Effector memory CD8-positive, alpha-beta T cell (primary cell): ENCODE data around the gene SSC5D.
A peak's percentile ranks its signal among the peaks of the same experiment; 100 is the strongest.

Experiments used
- ATAC-seq: fragments of 150-1000 bp; cut with Tn5 transposase; replicated peaks from 2 replicates; pipeline ENCODE4 v1.10.0; 2021; ENCODE audit warnings: mild to moderate bottlenecking, moderate library complexity
- DNase-seq, 3 experiments: peaks; one replicate each; pipeline ENCODE4 v3.0.0; 2021
- H3K27ac Mint-ChIP-seq, 2 donors: one replicate each; pipeline ENCODE4 v1.8.0; 2022; ENCODE audit warnings: mild to moderate bottlenecking in 2 of 2, mixed read lengths in 2 of 2, moderate library complexity in 2 of 2
- H3K27me3 Mint-ChIP-seq, 2 donors: one replicate each; pipeline ENCODE4 v1.8.0; 2022; ENCODE audit warnings: mixed read lengths in 2 of 2
- H3K36me3 Mint-ChIP-seq: one replicate; pipeline ENCODE4 v1.8.0; 2022; ENCODE audit warnings: mild to moderate bottlenecking, moderate library complexity, mixed read lengths; ENCODE audit not compliant: insufficient read depth
- H3K4me1 Mint-ChIP-seq, 2 donors: one replicate each; pipeline ENCODE4 v1.8.0; 2022; ENCODE audit warnings: low read depth in 2 of 2, mixed read lengths in 2 of 2
- H3K4me3 Mint-ChIP-seq, 2 donors: one replicate each; pipeline ENCODE4 v1.8.0; 2022; ENCODE audit warnings: mild to moderate bottlenecking in 2 of 2, mixed read lengths in 2 of 2, moderate library complexity in 2 of 2
- H3K9me3 Mint-ChIP-seq, 2 donors: one replicate each; pipeline ENCODE4 v1.8.0; 2022; ENCODE audit warnings: mixed read lengths in 2 of 2

The SSC5D gene

GRCh38 chr19:55502197-55502952, 14.1 kb downstream of the SSC5D start:
- Mint-ChIP-seq H3K9me3 (no peaks in the 10 kb centered on the region), H3K4me3 (peak overlapping the region in 1 of 2 donors; percentile 4), H3K36me3 (peaks cover 3% of the 10 kb centered on the region), H3K4me1 (peaks cover 9 to 13% of the 10 kb centered on the region in 2 donors), H3K27me3 (peaks cover under 1 to 2% of the 10 kb centered on the region in 2 donors), H3K27ac (peak overlapping the region in 1 of 2 donors; percentile 83)
- no peak for ATAC-seq
- DNase-seq = no peak

GRCh38 chr19:55503157-55503501, 14.9 kb downstream of the SSC5D start:
- no peak for DNase-seq
- peaks cover 8 to 9% of the 10 kb centered on the region in 2 donors for H3K27me3 Mint-ChIP-seq
- H3K4me3 Mint-ChIP-seq = peak overlapping the region; percentile 77 to 87
- H3K27ac Mint-ChIP-seq = peak overlapping the region; percentile 83 to 89
- ATAC-seq = no peak
- peaks cover 3% of the 10 kb centered on the region for H3K36me3 Mint-ChIP-seq
- H3K9me3 Mint-ChIP-seq = no peaks in the 10 kb centered on the region
- H3K4me1 Mint-ChIP-seq = peaks cover 9 to 13% of the 10 kb centered on the region in 2 donors

GRCh38 chr19:55503502-55504251, 15.4 kb downstream of the SSC5D start:
- Mint-ChIP-seq H3K9me3 (no peaks in the 10 kb centered on the region), H3K36me3 (peaks cover 3% of the 10 kb centered on the region), H3K4me3 (peak overlapping the region; percentile 77 to 87), H3K27me3 (peaks cover 9 to 12% of the 10 kb centered on the region in 2 donors), H3K4me1 (peaks cover 9 to 13% of the 10 kb centered on the region in 2 donors), H3K27ac (peak overlapping the region; percentile 83 to 89)
- DNase-seq (peak; percentile 93 to 95 (median 94)), ATAC-seq (peak; percentile 95)

GRCh38 chr19:55504252-55504603, 16.0 kb downstream of the SSC5D start:
- DNase-seq (no peak), ATAC-seq (no peak)
- Mint-ChIP-seq H3K9me3 (no peaks in the 10 kb centered on the region), H3K27ac (peak overlapping the region; percentile 83 to 89), H3K27me3 (peaks cover 12% of the 10 kb centered on the region in 2 donors), H3K36me3 (peaks cover 3% of the 10 kb centered on the region), H3K4me3 (peak overlapping the region; percentile 77 to 87), H3K4me1 (peaks cover 9 to 13% of the 10 kb centered on the region in 2 donors)

- no peak for DNase-seq
- Mint-ChIP-seq H3K27me3 (peaks cover 12 to 15% of the 10 kb centered on the region in 2 donors), H3K4me1 (peaks cover 9 to 13% of the 10 kb centered on the region in 2 donors), H3K9me3 (no peaks in the 10 kb centered on the region), H3K27ac (no peak overlapping the region), H3K36me3 (peaks cover 3% of the 10 kb centered on the region), H3K4me3 (no peak overlapping the region)
- ATAC-seq = no peak
These were observed 16.7 kb downstream of the SSC5D start for GRCh38 chr19:55504981-55505380.

- Mint-ChIP-seq H3K27ac (no peak overlapping the region), H3K4me1 (peaks cover 9 to 11% of the 10 kb centered on the region in 2 donors), H3K9me3 (no peaks in the 10 kb centered on the region), H3K36me3 (peaks cover 4% of the 10 kb centered on the region), H3K27me3 (peaks cover 37 to 39% of the 10 kb centered on the region in 2 donors), H3K4me3 (no peak overlapping the region)
- no peak for ATAC-seq
- DNase-seq = no peak
These were observed 19.9 kb downstream of the SSC5D start for GRCh38 chr19:55508120-55508519.

- no peaks in the 10 kb centered on the region for H3K9me3 Mint-ChIP-seq
- H3K4me1 Mint-ChIP-seq = peaks cover 3 to 4% of the 10 kb centered on the region in 2 donors
- peaks cover 4% of the 10 kb centered on the region for H3K36me3 Mint-ChIP-seq
- DNase-seq = peak; percentile 86 to 89 (median 87)
- peak; percentile 100 for ATAC-seq
- peaks cover 12 to 21% of the 10 kb centered on the region in 2 donors for H3K27me3 Mint-ChIP-seq
- H3K4me3 Mint-ChIP-seq = peak overlapping the region; percentile 65 to 71
- peak overlapping the region; percentile 76 to 79 for H3K27ac Mint-ChIP-seq
These were observed 28.8 kb downstream of the SSC5D start for GRCh38 chr19:55516878-55517620.

- H3K4me3 Mint-ChIP-seq = no peak overlapping the region
- no peaks in the 10 kb centered on the region for H3K27me3 Mint-ChIP-seq
- ATAC-seq (no peak), DNase-seq (no peak)
- H3K4me1 Mint-ChIP-seq = peaks cover 3 to 4% of the 10 kb centered on the region in 2 donors
- H3K9me3 Mint-ChIP-seq = no peaks in the 10 kb centered on the region
- H3K36me3 Mint-ChIP-seq = peaks cover 4% of the 10 kb centered on the region
- no peak overlapping the region for H3K27ac Mint-ChIP-seq
These were observed 31.4 kb downstream of the SSC5D start for GRCh38 chr19:55519451-55520311.

GRCh38 chr19:55520691-55521292, 32.6 kb downstream of the SSC5D start:
- Mint-ChIP-seq H3K27me3 (no peaks in the 10 kb centered on the region), H3K4me3 (no peak overlapping the region)

GRCh38 chr19:55525289-55526101, 37.3 kb downstream of the SSC5D start:
- Mint-ChIP-seq H3K4me3 (no peak overlapping the region), H3K27ac (no peak overlapping the region), H3K36me3 (peaks cover 4% of the 10 kb centered on the region), H3K27me3 (no peaks in the 10 kb centered on the region), H3K4me1 (no peaks in the 10 kb centered on the region), H3K9me3 (no peaks in the 10 kb centered on the region)
- DNase-seq (no peak), ATAC-seq (no peak)

More at GRCh38 chr19:55520691-55521292, 32.6 kb downstream of the SSC5D start:
- ATAC-seq (no peak), DNase-seq (no peak)
- Mint-ChIP-seq H3K9me3 (no peaks in the 10 kb centered on the region), H3K27ac (no peak overlapping the region), H3K36me3 (peaks cover 4% of the 10 kb centered on the region), H3K4me1 (peaks cover 3 to 4% of the 10 kb centered on the region in 2 donors)

- Mint-ChIP-seq H3K27me3 (no peaks in the 10 kb centered on the region), H3K4me1 (no peaks in the 10 kb centered on the region), H3K27ac (no peak overlapping the region), H3K9me3 (no peaks in the 10 kb centered on the region), H3K36me3 (peaks cover 4% of the 10 kb centered on the region), H3K4me3 (no peak overlapping the region)
- DNase-seq (no peak), ATAC-seq (no peak)
These were observed 38.3 kb downstream of the SSC5D start for GRCh38 chr19:55526216-55527196.
